GM19025 (cell line): ENCODE results near the gene SMDT1.

Experiments used
- ATAC-seq: cut with Tn5 transposase; IDR thresholded peaks from one replicate; pipeline ENCODE4 v1.9.1; 2021; ENCODE audit warnings: mild to moderate bottlenecking, low read depth, moderate library complexity; ENCODE audit not compliant: unreplicated experiment

SMDT1 gene

DNA sequence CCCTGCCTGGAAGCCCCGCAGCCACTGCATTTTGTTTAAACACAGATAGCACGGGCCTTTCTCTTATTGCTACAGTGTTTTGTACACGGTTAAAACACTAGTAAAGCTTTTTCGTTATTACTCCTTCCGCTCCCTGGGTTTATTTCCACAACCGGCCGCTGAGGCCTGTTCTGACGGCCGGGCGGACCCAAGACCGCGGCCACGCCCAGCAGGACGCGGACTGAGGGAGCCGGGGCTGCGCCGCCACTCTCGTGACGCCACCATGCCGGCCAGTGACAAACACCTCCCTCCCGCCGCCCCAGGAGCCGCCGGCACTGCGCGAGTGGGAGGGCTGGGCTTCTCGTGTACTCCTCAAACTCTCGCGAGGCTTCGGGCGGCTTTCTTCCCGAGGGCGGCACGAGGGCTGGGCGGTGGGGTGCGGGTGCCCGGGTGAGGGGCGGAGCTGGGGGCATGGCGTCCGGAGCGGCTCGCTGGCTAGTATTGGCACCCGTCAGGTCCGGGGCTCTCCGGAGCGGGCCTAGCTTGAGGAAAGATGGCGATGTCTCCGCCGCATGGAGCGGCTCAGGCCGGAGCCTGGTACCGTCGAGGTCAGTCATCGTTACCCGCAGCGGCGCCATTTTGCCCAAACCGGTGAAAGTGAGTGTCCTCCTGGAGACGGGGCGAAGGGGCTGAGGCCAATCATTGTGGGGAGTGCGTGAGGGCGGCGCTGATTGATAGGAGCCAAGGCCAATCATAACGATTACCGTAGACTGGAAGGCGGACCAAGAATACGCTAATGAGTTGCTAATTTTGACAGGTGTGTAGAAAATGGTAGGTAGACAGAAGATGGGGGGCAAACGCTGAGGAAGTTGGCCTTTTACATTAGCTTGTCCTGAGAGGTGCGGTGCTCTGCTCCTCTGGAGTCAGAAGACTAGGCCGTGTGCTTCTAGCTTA lies at the start of gene SMDT1:
TSS of gene SMDT1 (plus strand) at position 382 of the 933 bp plus-strand sequence. CDS start at position 451, 69 bp downstream.
- peak; percentile 85 for ATAC-seq

DNA sequence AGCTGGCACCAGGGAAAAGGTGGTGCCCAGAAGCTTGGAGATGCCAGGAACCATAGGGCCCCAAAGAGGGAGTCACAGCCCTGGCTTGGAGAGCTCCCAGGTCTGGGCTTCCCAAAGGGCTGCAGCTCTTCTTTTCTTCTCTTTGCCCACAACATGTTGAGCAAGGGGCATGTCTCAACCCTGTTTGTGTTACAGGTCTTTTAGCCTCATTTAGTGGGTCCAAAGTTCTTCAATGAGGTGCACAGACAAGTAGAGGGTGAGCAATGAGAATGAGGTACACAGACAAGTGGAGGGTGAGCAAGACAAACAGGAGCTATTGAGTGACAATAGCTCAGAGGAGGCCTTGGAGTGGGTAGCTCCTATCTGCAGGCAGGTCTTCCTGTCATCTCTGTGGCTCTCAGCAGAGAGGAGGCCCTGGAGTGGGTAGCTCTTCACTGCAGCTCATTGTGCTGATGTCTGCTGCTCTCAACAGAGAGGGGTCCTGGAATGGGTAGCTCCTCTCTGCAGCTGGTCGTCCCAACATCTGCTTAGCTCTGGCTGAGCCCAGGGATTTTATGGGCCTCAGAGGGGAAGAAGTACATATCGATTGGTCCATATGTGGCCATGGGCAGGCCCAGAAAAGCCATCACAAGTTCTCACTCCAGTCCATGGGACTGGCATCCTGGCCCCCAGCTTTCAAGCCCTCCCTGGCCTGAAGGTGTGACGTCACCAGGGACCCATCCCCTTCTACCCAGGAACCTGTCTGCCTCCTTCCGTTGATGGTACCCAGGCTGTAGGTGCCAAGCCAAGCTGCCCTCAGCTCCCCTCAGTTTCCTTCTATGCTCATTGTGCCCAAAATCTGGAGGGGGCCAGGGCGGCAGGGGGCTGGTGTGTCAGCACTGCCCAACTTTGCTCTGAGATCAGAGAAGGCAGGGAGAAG lies 46.0 kb upstream of the SMDT1 start:
- ATAC-seq: no peak

- ATAC-seq: no peak
Observed at GRCh38 chr22:42035256-42035655, 44.2 kb upstream of the SMDT1 start.

GRCh38 chr22:42039271-42039670 lies 40.2 kb upstream of the SMDT1 start:
- ATAC-seq: no peak

- ATAC-seq: no peak
Observed at GRCh38 chr22:42041784-42042183, 37.7 kb upstream of the SMDT1 start.

GRCh38 chr22:42050641-42051180 lies 28.8 kb upstream of the SMDT1 start:
- ATAC-seq: no peak

- no peak for ATAC-seq
Observed at GRCh38 chr22:42052765-42053164, 26.7 kb upstream of the SMDT1 start.

GRCh38 chr22:42056757-42057511 lies 22.6 kb upstream of the SMDT1 start:
- no peak for ATAC-seq

- no peak for ATAC-seq
Observed at GRCh38 chr22:42060489-42060888, 19.0 kb upstream of the SMDT1 start.

DNA sequence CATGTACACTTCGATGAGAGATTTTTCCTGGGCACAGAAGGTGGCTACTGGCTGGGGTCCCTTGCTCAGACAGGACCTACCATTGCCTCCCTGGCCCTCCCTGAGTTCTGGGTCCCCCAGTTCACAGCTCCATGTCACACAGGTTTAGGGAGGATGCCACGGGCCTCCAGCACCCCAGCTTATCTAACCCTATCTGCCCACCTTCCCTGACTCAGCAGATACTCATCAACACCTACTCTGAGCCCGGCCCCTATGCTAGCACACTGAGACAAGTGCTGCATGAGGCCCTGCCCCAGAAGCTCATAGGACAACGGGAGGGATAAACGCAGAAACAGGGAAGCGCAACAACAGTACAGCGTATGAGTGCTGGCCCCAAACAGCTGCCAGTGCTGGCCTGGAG lies 18.5 kb upstream of the SMDT1 start:
- no peak for ATAC-seq

- ATAC-seq: no peak
Observed at GRCh38 chr22:42062506-42063170, 16.9 kb upstream of the SMDT1 start.

- ATAC-seq: no peak
Observed at GRCh38 chr22:42064629-42065028, 14.9 kb upstream of the SMDT1 start.

- ATAC-seq: no peak
Observed at GRCh38 chr22:42065438-42066125, 13.9 kb upstream of the SMDT1 start.

DNA sequence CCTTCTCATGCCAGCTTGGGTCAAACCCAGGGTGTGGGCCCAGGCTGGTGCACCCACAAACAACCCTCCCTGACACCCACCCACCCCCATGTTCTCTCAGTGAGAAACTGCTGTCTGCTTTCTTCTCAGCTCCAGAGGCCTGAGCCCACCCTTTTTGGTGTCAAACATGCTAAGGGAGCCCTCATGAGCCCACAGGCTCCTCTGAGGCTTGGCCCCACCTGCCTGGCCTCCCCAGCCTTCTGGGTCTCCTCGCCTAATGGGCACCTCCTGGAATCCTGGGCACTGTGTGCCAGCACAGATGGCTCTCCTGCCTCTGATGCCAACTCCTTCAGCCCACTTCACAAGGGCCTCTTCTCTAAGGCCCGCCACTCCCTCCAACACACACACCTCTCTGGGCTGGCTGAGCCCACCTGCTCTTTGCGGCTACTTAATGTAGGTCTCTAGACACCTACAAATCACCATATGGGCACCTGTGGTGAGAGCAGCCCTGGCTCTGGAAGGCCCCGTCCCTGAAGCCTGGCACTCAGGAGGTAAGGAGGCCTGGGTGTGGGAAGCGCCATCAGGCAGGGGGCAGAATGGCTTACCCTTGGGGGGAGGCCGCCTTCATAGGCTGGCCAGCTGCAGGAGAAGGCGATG lies 13.3 kb upstream of the SMDT1 start:
- ATAC-seq: no peak

- ATAC-seq: no peak
Observed at GRCh38 chr22:42066937-42067336, 12.6 kb upstream of the SMDT1 start.

- ATAC-seq: no peak
Observed at GRCh38 chr22:42067671-42068251, 11.7 kb upstream of the SMDT1 start.

GRCh38 chr22:42068291-42068690 lies 11.2 kb upstream of the SMDT1 start:
- no peak for ATAC-seq

DNA sequence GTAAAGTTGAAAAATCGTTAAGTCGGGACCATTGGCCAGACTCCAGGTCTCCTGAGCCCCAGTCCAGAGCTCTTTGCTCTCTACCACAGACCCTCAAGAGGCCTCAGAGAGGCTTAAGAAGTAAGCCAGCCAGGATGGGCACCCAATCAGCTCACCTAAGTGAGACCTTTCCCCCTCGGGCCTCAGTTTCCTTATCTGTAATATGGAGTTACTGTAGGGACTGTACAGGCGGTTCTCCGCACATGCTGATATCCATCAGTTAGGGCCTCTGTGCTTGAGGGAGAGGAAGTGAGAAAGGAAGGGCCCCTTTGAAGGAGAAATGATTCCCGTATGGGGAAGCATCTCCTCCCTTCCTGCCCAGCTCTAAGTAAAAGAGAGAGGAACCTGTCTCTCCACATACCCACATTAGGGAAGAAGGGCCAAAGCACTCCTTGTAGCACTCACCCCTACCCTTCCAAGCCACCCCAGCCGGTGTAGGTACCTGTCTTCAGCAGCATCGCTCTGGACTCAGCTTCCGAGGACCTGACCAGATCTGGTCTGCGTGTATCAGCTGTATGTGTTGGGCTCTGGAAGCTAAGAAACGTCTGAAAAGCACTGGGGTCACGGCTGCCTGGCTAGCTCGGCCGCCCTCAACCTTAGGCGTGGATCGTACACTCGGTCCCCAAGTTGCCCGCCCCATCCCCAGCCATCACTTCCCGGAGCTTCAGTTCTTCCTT lies 9.5 kb upstream of the SMDT1 start:
- ATAC-seq: no peak
